Suprapubic skin (tissue), 4 donors: ENCODE results near the gene NDE1.

Experiments
- CTCF ChIP-seq, 2 donors: fragments of 200-600 bp in 1 of 2; fragments of 450-650 bp in 1 of 2; sonication (generic) in 1 of 2; IDR thresholded peaks; one replicate each; pipeline ENCODE4 v1.5.1; 2016 to 2019; ENCODE audit warnings: antibody characterized with exemption in 2 of 2, mild to moderate bottlenecking in 1 of 2, moderate library complexity in 1 of 2
- POLR2A ChIP-seq, 2 donors: fragments of 450-650 bp; IDR thresholded peaks; one replicate each; pipeline ENCODE4 v1.6.1; 2017; ENCODE audit warnings: antibody characterized with exemption in 2 of 2, mild to moderate bottlenecking in 2 of 2, moderate library complexity in 2 of 2
- POLR2AphosphoS5 ChIP-seq, 3 donors: sonication (generic); formaldehyde crosslinking; IDR thresholded peaks; one replicate each; pipeline ENCODE4 v1.6.1; 2017; ENCODE audit warnings: antibody characterized with exemption in 3 of 3

DNA sequence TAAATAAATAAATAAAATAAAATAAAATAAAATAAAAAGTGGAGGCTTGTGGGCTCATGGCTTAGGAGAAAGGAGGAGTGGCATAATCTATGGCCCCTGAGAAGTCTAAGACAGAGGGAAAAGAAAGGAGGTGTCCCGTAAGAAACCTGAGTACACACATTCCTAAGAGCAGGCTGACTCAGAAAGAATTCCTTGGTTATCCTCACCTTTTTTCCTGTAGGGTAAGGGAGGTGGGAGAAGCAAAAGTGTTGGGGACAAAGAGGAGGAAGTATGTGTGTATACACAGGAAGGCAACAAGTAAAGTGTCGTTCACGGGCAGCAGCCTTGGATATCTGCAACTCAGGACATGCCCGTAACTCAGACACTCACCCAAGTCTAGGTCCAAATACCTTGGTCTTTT is 36.4 kb upstream of the NDE1 start:
- TF ChIP-seq POLR2A (IDR thresholded peaks at IDR 0.05) (no peak), CTCF (IDR thresholded peaks at IDR 0.05) (no peak), POLR2AphosphoS5 (IDR thresholded peaks at IDR 0.05) (no peak)
